ENCODE results near the gene MAP3K5. TPM values are rescaled to one million over a fixed set of nuclear protein-coding genes. Genes with fewer than 3 reads are reported as not detected.

MAP3K5 gene
- total RNA-seq, 1 donor from 2014 or later = 4.7 TPM

DNA sequence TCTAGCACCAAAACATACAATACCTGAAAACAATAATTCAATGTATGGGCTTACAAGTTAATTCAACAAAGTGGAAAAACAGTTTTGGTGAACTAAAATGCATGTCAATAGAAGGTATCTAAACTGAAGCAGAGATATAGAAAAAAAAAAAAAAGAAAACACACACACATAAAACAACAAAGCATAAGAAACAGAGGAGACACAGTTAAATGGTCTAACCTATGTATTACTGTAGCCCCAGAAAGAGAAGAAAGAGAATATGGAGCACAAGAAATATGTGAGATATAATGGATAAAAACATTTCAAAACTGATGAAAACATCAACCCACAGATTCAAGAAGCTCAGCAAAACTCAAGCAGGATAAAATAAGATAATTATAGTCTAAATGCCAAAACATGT is 118.7 kb downstream of the MAP3K5 start:
- H3K9me3 Mint-ChIP-seq = no peaks in the 10 kb centered on the region
- no peak overlapping the region for H3K27ac Mint-ChIP-seq
- no peak for DNase-seq (ENCODE audit: extremely low spot score, unreplicated experiment)
- peaks cover 10% of the 10 kb centered on the region for H3K36me3 Mint-ChIP-seq
- H3K4me3 Mint-ChIP-seq = no peak overlapping the region
- peaks cover 5% of the 10 kb centered on the region for H3K4me1 Mint-ChIP-seq (ENCODE audit: unreplicated experiment)
- TF ChIP-seq, protein P1, sequence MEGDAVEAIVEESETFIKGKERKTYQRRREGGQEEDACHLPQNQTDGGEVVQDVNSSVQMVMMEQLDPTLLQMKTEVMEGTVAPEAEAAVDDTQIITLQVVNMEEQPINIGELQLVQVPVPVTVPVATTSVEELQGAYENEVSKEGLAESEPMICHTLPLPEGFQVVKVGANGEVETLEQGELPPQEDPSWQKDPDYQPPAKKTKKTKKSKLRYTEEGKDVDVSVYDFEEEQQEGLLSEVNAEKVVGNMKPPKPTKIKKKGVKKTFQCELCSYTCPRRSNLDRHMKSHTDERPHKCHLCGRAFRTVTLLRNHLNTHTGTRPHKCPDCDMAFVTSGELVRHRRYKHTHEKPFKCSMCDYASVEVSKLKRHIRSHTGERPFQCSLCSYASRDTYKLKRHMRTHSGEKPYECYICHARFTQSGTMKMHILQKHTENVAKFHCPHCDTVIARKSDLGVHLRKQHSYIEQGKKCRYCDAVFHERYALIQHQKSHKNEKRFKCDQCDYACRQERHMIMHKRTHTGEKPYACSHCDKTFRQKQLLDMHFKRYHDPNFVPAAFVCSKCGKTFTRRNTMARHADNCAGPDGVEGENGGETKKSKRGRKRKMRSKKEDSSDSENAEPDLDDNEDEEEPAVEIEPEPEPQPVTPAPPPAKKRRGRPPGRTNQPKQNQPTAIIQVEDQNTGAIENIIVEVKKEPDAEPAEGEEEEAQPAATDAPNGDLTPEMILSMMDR (conservative IDR thresholded peaks at IDR 0.05) = no peak
- H3K27me3 Mint-ChIP-seq = no peaks in the 10 kb centered on the region

- TF ChIP-seq, protein P1 (conservative IDR thresholded peaks at IDR 0.05) = no peak
- DNase-seq (ENCODE audit: extremely low spot score, unreplicated experiment) = no peak
Measured at GRCh38 chr6:136672144-136672543, 120.1 kb downstream of the MAP3K5 start.

GRCh38 chr6:136669299-136669699 is 123.0 kb downstream of the MAP3K5 start:
- TF ChIP-seq, protein P1 (conservative IDR thresholded peaks at IDR 0.05) = no peak
- peaks cover 7% of the 10 kb centered on the region for H3K36me3 Mint-ChIP-seq
- H3K27me3 Mint-ChIP-seq = no peaks in the 10 kb centered on the region
- H3K4me3 Mint-ChIP-seq = no peak overlapping the region
- DNase-seq (ENCODE audit: extremely low spot score, unreplicated experiment) = no peak
- H3K4me1 Mint-ChIP-seq (ENCODE audit: unreplicated experiment) = peaks cover 5% of the 10 kb centered on the region
- no peaks in the 10 kb centered on the region for H3K9me3 Mint-ChIP-seq
- H3K27ac Mint-ChIP-seq = no peak overlapping the region

More at GRCh38 chr6:136672144-136672543, 120.1 kb downstream of the MAP3K5 start:
- Mint-ChIP-seq H3K9me3 (no peaks in the 10 kb centered on the region), H3K4me3 (no peak overlapping the region), H3K36me3 (peaks cover 7% of the 10 kb centered on the region), H3K27ac (no peak overlapping the region), H3K27me3 (no peaks in the 10 kb centered on the region), H3K4me1 (ENCODE audit: unreplicated experiment) (peaks cover 5% of the 10 kb centered on the region)

DNA sequence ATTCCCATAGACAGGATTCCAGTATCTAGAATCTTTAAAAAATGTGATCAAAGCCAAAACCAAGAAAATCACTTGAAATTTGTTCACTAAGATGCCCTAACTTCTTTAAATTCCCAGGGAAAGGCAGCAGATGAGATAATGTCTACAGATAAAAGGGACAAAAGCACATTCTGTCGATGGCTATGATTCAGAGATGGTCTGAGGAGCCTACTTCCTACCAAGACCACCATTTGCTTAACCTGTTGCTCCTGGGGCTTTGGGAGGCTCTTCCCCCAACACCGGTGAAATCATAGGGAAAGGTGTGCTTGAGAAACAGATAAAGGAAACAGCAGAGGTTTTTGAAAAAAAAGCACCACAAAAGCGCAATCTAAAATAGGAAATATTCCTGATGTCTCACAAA is 123.7 kb downstream of the MAP3K5 start:
- Mint-ChIP-seq H3K27ac (no peak overlapping the region), H3K36me3 (peaks cover 4% of the 10 kb centered on the region), H3K4me1 (ENCODE audit: unreplicated experiment) (peaks cover 5% of the 10 kb centered on the region), H3K4me3 (no peak overlapping the region), H3K9me3 (no peaks in the 10 kb centered on the region), H3K27me3 (no peaks in the 10 kb centered on the region)
- TF ChIP-seq, protein P1 (conservative IDR thresholded peaks at IDR 0.05) = no peak
- DNase-seq (ENCODE audit: extremely low spot score, unreplicated experiment) = no peak

- no peak overlapping the region for H3K27ac Mint-ChIP-seq
- H3K4me1 Mint-ChIP-seq (ENCODE audit: unreplicated experiment) = peaks cover 5% of the 10 kb centered on the region
- no peak for DNase-seq (ENCODE audit: extremely low spot score, unreplicated experiment)
- no peaks in the 10 kb centered on the region for H3K36me3 Mint-ChIP-seq
- no peaks in the 10 kb centered on the region for H3K9me3 Mint-ChIP-seq
- TF ChIP-seq, protein P1 (conservative IDR thresholded peaks at IDR 0.05) = no peak
- H3K27me3 Mint-ChIP-seq = no peaks in the 10 kb centered on the region
- H3K4me3 Mint-ChIP-seq = no peak overlapping the region
Measured at GRCh38 chr6:136666041-136666440, 126.2 kb downstream of the MAP3K5 start.

All from type B pancreatic cell (in vitro differentiated cells).